ENCODE data around the gene CD300H. TPM values are rescaled to one million over a fixed set of nuclear protein-coding genes. Genes with fewer than 3 reads are reported as not detected.

The CD300H gene
- not detected for total RNA-seq

DNA sequence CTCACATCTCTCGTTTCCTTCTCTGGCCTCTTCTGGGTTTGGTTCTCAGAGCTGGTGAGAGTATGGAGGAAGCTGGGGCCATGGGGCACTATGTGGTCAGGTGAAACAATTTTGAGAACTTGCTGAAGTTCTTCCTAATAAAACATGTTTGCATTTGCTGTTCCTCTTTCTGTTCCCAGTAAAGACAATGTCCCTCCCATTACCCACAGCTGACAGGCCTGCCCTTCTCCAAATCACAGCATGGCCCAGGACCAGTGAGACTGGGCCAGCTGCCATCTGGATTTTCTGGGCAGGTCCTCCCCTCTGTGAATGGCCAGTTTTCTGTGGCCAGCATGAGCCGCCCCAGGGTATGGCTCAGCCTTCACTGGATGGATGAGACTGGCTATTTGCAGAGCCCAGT is at the start of gene CD300H:
Gene CD300H (minus strand): TSS at position 113 of the 400 bp plus-strand sequence.
- TF ChIP-seq POLR2AphosphoS5 (IDR thresholded peaks at IDR 0.05): no peak
- no peak for DNase-seq (ENCODE audit: extremely low spot score)
- H3K9me3 ChIP-seq: no peaks in the 10 kb centered on the region
- WGBS: 76% methylated on average over 1 of the region's 2 CpGs
- intact Hi-C loops (cut with DNase I): no loop called here
- peaks cover 0 to 44% (median 0%) of the 10 kb centered on the region in 4 donors for H3K27me3 ChIP-seq
- H3K27ac ChIP-seq (replicated peaks in 1 of 4): no peak within 1 kb of the TSS
- no peak within 1 kb of the TSS for H3K4me3 ChIP-seq
- no peaks in the 10 kb centered on the region for H3K4me1 ChIP-seq
- H3K36me3 ChIP-seq: no peaks in the 10 kb centered on the region

DNA sequence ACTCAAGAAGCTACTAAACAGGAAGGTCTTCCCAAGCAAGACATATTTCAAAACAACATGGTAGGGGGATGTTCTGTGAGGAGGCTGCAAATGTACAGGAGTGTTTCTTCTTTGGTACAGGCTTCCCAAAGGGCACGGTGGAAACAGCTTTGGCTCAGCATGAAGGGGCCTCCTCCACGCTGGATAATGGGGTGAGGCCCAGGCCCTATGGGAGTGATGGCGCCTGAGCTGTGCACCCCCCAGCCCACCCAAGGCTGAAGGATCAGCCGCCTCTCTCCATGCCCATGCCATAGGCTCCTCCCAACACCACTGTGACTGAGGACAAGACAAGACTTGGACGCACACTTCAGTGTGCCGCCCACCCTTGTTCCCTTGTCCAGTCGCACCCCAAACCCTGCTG is 49.4 kb upstream of the CD300H start:
- Histone ChIP-seq H3K36me3 (no peaks in the 10 kb centered on the region), H3K27ac (replicated peaks in 1 of 4) (no peak overlapping the region), H3K4me3 (no peak overlapping the region), H3K4me1 (no peaks in the 10 kb centered on the region), H3K27me3 (peaks cover 0 to 47% (median 0%) of the 10 kb centered on the region in 4 donors), H3K9me3 (no peaks in the 10 kb centered on the region)
- intact Hi-C loops (cut with DNase I): no loop called here
- WGBS: 87% methylated on average over 3 of the region's 7 CpGs
- no peak for TF ChIP-seq POLR2AphosphoS5 (IDR thresholded peaks at IDR 0.05)
- no peak for TF ChIP-seq EP300 (IDR thresholded peaks at IDR 0.05)
- TF ChIP-seq, protein P1, sequence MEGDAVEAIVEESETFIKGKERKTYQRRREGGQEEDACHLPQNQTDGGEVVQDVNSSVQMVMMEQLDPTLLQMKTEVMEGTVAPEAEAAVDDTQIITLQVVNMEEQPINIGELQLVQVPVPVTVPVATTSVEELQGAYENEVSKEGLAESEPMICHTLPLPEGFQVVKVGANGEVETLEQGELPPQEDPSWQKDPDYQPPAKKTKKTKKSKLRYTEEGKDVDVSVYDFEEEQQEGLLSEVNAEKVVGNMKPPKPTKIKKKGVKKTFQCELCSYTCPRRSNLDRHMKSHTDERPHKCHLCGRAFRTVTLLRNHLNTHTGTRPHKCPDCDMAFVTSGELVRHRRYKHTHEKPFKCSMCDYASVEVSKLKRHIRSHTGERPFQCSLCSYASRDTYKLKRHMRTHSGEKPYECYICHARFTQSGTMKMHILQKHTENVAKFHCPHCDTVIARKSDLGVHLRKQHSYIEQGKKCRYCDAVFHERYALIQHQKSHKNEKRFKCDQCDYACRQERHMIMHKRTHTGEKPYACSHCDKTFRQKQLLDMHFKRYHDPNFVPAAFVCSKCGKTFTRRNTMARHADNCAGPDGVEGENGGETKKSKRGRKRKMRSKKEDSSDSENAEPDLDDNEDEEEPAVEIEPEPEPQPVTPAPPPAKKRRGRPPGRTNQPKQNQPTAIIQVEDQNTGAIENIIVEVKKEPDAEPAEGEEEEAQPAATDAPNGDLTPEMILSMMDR (IDR thresholded peaks at IDR 0.05): no peak
- no peak for TF ChIP-seq POLR2A (IDR thresholded peaks at IDR 0.05; ENCODE audit: low read depth)
- DNase-seq (ENCODE audit: extremely low spot score): no peak

DNA sequence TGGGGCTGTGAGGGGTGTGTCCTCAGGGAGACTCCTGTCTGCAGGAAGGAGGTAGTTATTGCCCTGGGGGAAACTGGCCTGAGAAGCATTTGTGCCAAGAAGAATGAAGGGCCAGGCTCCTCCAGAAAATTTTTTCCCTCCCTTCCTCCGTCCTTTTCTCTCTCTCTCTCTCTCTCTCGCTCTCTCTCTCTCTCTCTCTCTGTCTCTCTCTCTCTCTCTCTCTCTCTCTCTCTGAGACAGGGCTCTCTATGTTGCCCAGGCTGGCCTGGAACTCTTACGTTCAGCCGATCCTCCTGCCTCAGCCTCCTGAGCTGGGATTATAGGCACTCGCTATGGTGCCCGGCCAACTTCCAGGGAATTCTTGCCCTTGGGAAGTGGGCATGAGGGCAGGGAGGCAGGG is 44.7 kb upstream of the CD300H start:
- Histone ChIP-seq H3K36me3 (no peaks in the 10 kb centered on the region), H3K27me3 (peaks cover 0 to 44% (median 0%) of the 10 kb centered on the region in 4 donors), H3K27ac (replicated peaks in 1 of 4) (no peak overlapping the region), H3K4me3 (no peak overlapping the region), H3K4me1 (no peaks in the 10 kb centered on the region), H3K9me3 (no peaks in the 10 kb centered on the region)
- DNase-seq (ENCODE audit: extremely low spot score): no peak
- WGBS: 83% methylated on average over 6 of the region's 6 CpGs
- TF ChIP-seq, protein P1 (IDR thresholded peaks at IDR 0.05): no peak
- no peak for TF ChIP-seq POLR2A (IDR thresholded peaks at IDR 0.05; ENCODE audit: low read depth)
- no peak for TF ChIP-seq EP300 (IDR thresholded peaks at IDR 0.05)
- no peak for TF ChIP-seq POLR2AphosphoS5 (IDR thresholded peaks at IDR 0.05)
- intact Hi-C loops (cut with DNase I): no loop called here

DNA sequence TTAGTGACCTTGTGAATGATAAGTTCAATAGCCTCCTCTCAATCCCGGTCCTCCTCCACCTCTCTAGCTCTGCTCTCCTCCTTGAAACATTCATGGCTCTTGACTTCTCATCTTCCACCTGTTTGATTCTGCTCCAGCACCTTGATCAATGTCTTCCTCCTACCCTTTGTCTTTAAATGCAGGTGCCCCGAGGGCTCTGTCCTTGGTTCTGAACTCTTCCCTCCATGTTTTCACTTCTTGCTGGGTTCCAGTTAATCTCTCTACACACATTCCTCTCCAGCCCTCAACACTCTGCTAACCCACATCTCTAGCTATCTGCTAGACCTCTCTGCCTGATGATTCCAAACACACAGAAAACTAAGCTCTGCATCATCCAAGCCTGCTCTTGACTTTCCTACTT is 42.8 kb upstream of the CD300H start:
- 31% methylated on average over 2 of the region's 2 CpGs for whole genome bisulfite sequencing
- Histone ChIP-seq H3K27me3 (peaks cover 0 to 36% (median 0%) of the 10 kb centered on the region in 4 donors), H3K4me3 (no peak overlapping the region), H3K36me3 (no peaks in the 10 kb centered on the region), H3K9me3 (no peaks in the 10 kb centered on the region), H3K27ac (replicated peaks in 1 of 4) (no peak overlapping the region), H3K4me1 (peaks cover 4 to 9% (median 8%) of the 10 kb centered on the region in 4 donors)
- intact Hi-C loops (cut with DNase I): no loop called here
- TF ChIP-seq, protein P1 (IDR thresholded peaks at IDR 0.05): no peak
- TF ChIP-seq EP300 (IDR thresholded peaks at IDR 0.05) (no peak), POLR2AphosphoS5 (IDR thresholded peaks at IDR 0.05) (no peak), POLR2A (IDR thresholded peaks at IDR 0.05; ENCODE audit: low read depth) (no peak)
- no peak for DNase-seq (ENCODE audit: extremely low spot score)

DNA sequence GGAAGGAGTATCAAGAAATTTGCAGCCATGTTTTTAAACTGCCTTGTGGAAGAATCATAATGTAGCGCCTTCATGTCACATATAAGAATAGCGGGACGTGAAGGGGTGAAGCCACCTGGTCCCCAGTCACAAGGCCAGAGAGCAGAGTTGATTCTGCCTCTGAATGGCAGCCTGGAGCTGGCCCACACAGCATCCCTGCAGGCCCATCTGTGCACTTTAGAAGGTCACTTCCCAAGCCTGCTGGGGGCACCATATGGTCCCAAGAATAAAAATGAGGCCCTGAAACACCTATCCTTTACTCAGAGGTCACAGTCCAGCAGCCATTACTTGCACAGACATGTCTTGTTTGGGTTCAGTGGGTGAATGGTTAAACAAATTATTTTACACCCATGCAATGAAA is 41.2 kb upstream of the CD300H start:
- no peak overlapping the region for H3K27ac ChIP-seq (replicated peaks in 1 of 4)
- no peak overlapping the region for H3K4me3 ChIP-seq
- intact Hi-C loops (cut with DNase I): no loop called here
- TF ChIP-seq POLR2AphosphoS5 (IDR thresholded peaks at IDR 0.05): no peak
- TF ChIP-seq, protein P1 (IDR thresholded peaks at IDR 0.05): no peak
- TF ChIP-seq POLR2A (IDR thresholded peaks at IDR 0.05; ENCODE audit: low read depth): no peak
- no peak for TF ChIP-seq EP300 (IDR thresholded peaks at IDR 0.05)
- H3K4me1 ChIP-seq: peaks cover 7 to 12% (median 12%) of the 10 kb centered on the region in 4 donors
- no peaks in the 10 kb centered on the region for H3K36me3 ChIP-seq
- no peaks in the 10 kb centered on the region for H3K9me3 ChIP-seq
- 86% methylated on average over 3 of the region's 3 CpGs for WGBS
- DNase-seq (ENCODE audit: extremely low spot score): no peak
- peaks cover 0 to 20% (median 0%) of the 10 kb centered on the region in 4 donors for H3K27me3 ChIP-seq
